BJ (cell line): ENCODE results near the gene B3GNT8. TPM values are rescaled to one million over a fixed set of nuclear protein-coding genes. Genes with fewer than 3 reads are reported as not detected.

Source experiments
- CTCF ChIA-PET: fragments of 350-600 bp; formaldehyde crosslinking; extraction: SDS; loops from one replicate; lab custom pipeline; 2021; ENCODE audit warnings: antibody characterized with exemption, inconsistent platforms; lab: Yijun Ruan, JAX
- POLR2A ChIA-PET: fragments of 300-600 bp; sonication (Branson Sonifier 250); formaldehyde crosslinking; extraction: SDS; loops from one replicate; lab custom pipeline; 2021; ENCODE audit warnings: antibody characterized with exemption; lab: Charles Lee
- DNase-seq: peaks from one replicate; pipeline ENCODE4 v3.0.0-alpha.2; 2011; ENCODE audit warnings: low read depth
- H3K27me3 ChIP-seq: 2 replicates; pipeline ENCODE4 v1.6.0; 2011; ENCODE audit warnings: low read length; ENCODE audit not compliant: control insufficient read depth, insufficient read depth
- H3K36me3 ChIP-seq: 2 replicates; pipeline ENCODE4 v1.5.1; 2011; ENCODE audit warnings: low read length; ENCODE audit not compliant: control insufficient read depth, insufficient read depth
- H3K4me3 ChIP-seq: 2 replicates; pipeline ENCODE4 v1.5.1; 2011; ENCODE audit warnings: low read depth, mild to moderate bottlenecking, control low read depth, low read length
- CTCF ChIP-seq: IDR thresholded peaks from 2 replicates; pipeline ENCODE4 v1.5.1; 2011; ENCODE audit warnings: low read depth, mild to moderate bottlenecking, control low read depth, inconsistent platforms, low read length, moderate library complexity; ENCODE audit not compliant: insufficient read depth
- polyA plus RNA-seq: library from polyadenylated mRNA; depleted of rRNA; stranded (reverse); fragments of >200 nt; gene quantifications from 2 replicates; pipeline ENCODE4 v1.2.3, GENCODE V29; 2011

B3GNT8 gene
- polyA plus RNA-seq, 1 experiment = 0.36 TPM

GRCh38 chr19:41421314-41421713 lies 5.9 kb downstream of the B3GNT8 start:
- Histone ChIP-seq H3K27me3 (no peaks in the 10 kb centered on the region), H3K4me3 (no peak overlapping the region), H3K36me3 (peaks cover 33% of the 10 kb centered on the region)
- POLR2A ChIA-PET = no interaction called here
- CTCF ChIA-PET = no interaction called here
- no peak for TF ChIP-seq CTCF
- no peak for DNase-seq

GRCh38 chr19:41420101-41420880 lies 6.9 kb downstream of the B3GNT8 start:
- ChIA-PET POLR2A (no interaction called here), CTCF (interaction anchor here (0.6 kb wide), 1 partner anchor 19 kb away, joined by 4 read pairs; the partner anchor contains the start of gene DMAC2)
- Histone ChIP-seq H3K36me3 (peaks cover 34% of the 10 kb centered on the region), H3K27me3 (no peaks in the 10 kb centered on the region), H3K4me3 (no peak overlapping the region)
- no peak for DNase-seq
- TF ChIP-seq CTCF = no peak

GRCh38 chr19:41416194-41416674 lies 10.9 kb downstream of the B3GNT8 start:
- Histone ChIP-seq H3K27me3 (no peaks in the 10 kb centered on the region), H3K36me3 (peaks cover 34% of the 10 kb centered on the region), H3K4me3 (no peak overlapping the region)
- POLR2A ChIA-PET = no interaction called here
- no peak for TF ChIP-seq CTCF
- DNase-seq = no peak
- CTCF ChIA-PET = no interaction called here

- POLR2A ChIA-PET = no interaction called here
- DNase-seq = no peak
- no peaks in the 10 kb centered on the region for H3K27me3 ChIP-seq
- no peak for TF ChIP-seq CTCF
- CTCF ChIA-PET = no interaction called here
- no peak overlapping the region for H3K4me3 ChIP-seq
- peaks cover 35% of the 10 kb centered on the region for H3K36me3 ChIP-seq
Observed at GRCh38 chr19:41415154-41415571, 12.0 kb downstream of the B3GNT8 start.

GRCh38 chr19:41414461-41414860 lies 12.7 kb downstream of the B3GNT8 start:
- no peak for DNase-seq
- CTCF ChIA-PET = interaction anchor here (1.1 kb wide), 1 partner anchor 149 kb away, joined by 3 read pairs; no protein-coding TSS in a partner anchor

More at GRCh38 chr19:41414461-41414860, 12.7 kb downstream of the B3GNT8 start:
- H3K27me3 ChIP-seq = no peaks in the 10 kb centered on the region
- POLR2A ChIA-PET = no interaction called here
- peaks cover 34% of the 10 kb centered on the region for H3K36me3 ChIP-seq
- H3K4me3 ChIP-seq = no peak overlapping the region
- no peak for TF ChIP-seq CTCF
